Measurements from ENCODE around the gene ASNSD1. TPM values are rescaled to one million over a fixed set of nuclear protein-coding genes. Genes with fewer than 3 reads are reported as not detected.
A peak's percentile ranks its signal among the peaks of the same experiment; 100 is the strongest.

Gene ASNSD1
- total and polyA plus RNA-seq, 4 donors = 28.0 to 55.8 (median 30.1) TPM

DNA sequence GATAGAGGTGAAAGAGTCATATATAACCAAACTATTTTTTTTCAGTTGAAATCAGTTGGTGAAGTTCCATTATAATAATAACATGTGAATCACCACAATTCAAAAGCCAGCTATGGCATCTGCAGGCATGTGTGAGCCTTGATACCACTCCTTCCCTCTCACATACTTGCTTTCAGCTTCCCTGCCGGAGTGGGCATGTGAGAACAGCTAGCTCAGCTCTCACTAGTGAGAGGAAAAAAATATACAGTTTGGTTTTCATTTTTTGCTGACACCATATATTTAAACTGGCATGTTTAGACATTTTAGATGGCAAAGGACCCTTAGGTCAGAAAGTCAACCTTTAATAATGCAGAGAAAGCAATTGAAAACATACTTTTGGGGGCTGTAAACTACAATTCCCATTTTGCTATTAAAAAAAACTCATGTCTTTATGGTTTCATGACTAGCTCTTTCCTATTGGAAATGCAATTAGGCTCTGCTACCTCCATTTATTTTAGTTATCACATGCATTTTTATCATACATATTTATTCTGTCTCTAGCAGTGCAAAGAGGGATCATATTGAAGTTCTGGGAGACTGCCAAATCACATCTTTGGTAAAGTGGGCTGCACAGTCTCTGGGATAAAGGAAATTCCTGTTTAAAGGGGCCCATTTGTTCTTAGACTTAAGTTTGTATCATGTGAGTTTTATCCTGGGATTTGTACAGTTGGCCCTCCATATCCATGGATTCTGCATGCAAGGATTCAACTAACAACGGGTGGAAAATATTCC, 47.4 kb upstream of the ASNSD1 start:
- H3K4me3 ChIP-seq = no peak overlapping the region
- ATAC-seq (ENCODE audit: insufficient read depth, low FRiP score) (peak; percentile 30), DNase-seq (peak; percentile 48 to 82 (median 75))
- TF ChIP-seq, protein P1, sequence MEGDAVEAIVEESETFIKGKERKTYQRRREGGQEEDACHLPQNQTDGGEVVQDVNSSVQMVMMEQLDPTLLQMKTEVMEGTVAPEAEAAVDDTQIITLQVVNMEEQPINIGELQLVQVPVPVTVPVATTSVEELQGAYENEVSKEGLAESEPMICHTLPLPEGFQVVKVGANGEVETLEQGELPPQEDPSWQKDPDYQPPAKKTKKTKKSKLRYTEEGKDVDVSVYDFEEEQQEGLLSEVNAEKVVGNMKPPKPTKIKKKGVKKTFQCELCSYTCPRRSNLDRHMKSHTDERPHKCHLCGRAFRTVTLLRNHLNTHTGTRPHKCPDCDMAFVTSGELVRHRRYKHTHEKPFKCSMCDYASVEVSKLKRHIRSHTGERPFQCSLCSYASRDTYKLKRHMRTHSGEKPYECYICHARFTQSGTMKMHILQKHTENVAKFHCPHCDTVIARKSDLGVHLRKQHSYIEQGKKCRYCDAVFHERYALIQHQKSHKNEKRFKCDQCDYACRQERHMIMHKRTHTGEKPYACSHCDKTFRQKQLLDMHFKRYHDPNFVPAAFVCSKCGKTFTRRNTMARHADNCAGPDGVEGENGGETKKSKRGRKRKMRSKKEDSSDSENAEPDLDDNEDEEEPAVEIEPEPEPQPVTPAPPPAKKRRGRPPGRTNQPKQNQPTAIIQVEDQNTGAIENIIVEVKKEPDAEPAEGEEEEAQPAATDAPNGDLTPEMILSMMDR (IDR thresholded peaks at IDR 0.05; ENCODE audit: control extremely low read depth, extremely low read depth) = no peak
- H3K9me3 ChIP-seq (ENCODE audit: control insufficient read depth in 4 of 4, insufficient read depth in 3 of 4, low read length in 3 of 4) = no peaks in the 10 kb centered on the region
- H3K4me1 ChIP-seq (ENCODE audit: control insufficient read depth in 5 of 5, insufficient read depth in 5 of 5, low read length in 5 of 5) = peaks cover 0 to 44% (median 23%) of the 10 kb centered on the region in 5 donors
- peak overlapping the region; percentile 75 to 85 for H3K27ac ChIP-seq (ENCODE audit: low read depth in 1 of 2, low read length in 1 of 2)
- no peaks in the 10 kb centered on the region for H3K36me3 ChIP-seq (ENCODE audit: control insufficient read depth in 4 of 4, insufficient read depth in 4 of 4, low read length in 4 of 4)
- H3K27me3 ChIP-seq (ENCODE audit: control insufficient read depth in 3 of 3, insufficient read depth in 3 of 3, low read length in 2 of 3) = no peaks in the 10 kb centered on the region
- H3K9ac ChIP-seq (ENCODE audit: insufficient read depth in 1 of 2, low read length in 2 of 2) = peak overlapping the region in 1 of 2 donors; percentile 75
- 44 to 50% methylated on average over 2 of the region's 2 CpGs for WGBS, 2 donors

DNA sequence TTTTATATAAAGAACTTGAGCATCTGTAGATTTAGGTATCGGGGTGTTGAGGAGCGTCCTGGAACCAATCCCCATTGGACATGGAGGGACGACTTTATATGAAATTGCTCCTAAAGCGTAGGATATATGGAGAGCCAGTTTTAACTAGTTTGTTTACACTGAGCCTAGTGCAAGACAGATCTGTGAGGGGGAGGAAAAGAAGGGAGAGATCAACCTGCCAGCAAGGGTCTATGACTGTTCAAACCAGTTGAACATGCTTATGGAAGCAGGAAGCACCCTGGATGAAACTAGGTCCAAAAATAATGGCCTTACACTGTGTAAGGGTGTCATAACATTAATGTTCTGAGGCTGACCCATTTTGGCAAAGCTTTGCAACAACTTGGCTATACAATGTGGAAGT, 46.7 kb upstream of the ASNSD1 start:
- H3K9ac ChIP-seq (ENCODE audit: insufficient read depth in 1 of 2, low read length in 2 of 2) = no peak overlapping the region
- DNase-seq (peak in 2 of 3 donors; percentile 30 to 47), ATAC-seq (ENCODE audit: insufficient read depth, low FRiP score) (no peak)
- TF ChIP-seq, protein P1 (IDR thresholded peaks at IDR 0.05; ENCODE audit: control extremely low read depth, extremely low read depth) = no peak
- no peaks in the 10 kb centered on the region for H3K36me3 ChIP-seq (ENCODE audit: control insufficient read depth in 4 of 4, insufficient read depth in 4 of 4, low read length in 4 of 4)
- H3K27me3 ChIP-seq (ENCODE audit: control insufficient read depth in 3 of 3, insufficient read depth in 3 of 3, low read length in 2 of 3) = no peaks in the 10 kb centered on the region
- H3K4me1 ChIP-seq (ENCODE audit: control insufficient read depth in 5 of 5, insufficient read depth in 5 of 5, low read length in 5 of 5) = peaks cover 0 to 38% (median 23%) of the 10 kb centered on the region in 5 donors
- no peak overlapping the region for H3K27ac ChIP-seq (ENCODE audit: low read depth in 1 of 2, low read length in 1 of 2)
- no peaks in the 10 kb centered on the region for H3K9me3 ChIP-seq (ENCODE audit: control insufficient read depth in 4 of 4, insufficient read depth in 3 of 4, low read length in 3 of 4)
- H3K4me3 ChIP-seq = no peak overlapping the region
- 91% methylated on average over 4 of the region's 4 CpGs for WGBS, 2 donors

DNA sequence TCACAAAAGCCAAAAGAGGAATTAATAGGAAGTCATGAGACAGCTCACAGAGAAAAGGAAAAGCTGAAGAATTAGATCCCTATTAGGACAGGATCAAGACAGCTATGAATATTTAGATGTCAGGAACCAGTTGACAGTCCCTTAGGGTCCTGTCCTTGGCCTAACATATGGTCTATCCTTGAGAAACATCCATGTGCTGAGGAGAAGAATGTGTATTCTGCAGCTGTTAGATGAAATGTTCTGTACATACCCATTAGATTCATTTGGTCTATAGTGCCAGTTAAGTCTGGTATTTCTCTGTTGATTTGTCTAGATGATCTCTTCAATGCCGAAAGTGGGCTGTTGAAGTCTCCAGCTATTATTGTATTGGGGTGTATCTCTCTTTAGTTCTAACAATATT, 43.1 kb upstream of the ASNSD1 start:
- Histone ChIP-seq H3K9ac (ENCODE audit: insufficient read depth in 1 of 2, low read length in 2 of 2) (no peak overlapping the region), H3K27ac (ENCODE audit: low read depth in 1 of 2, low read length in 1 of 2) (no peak overlapping the region), H3K36me3 (ENCODE audit: control insufficient read depth in 4 of 4, insufficient read depth in 4 of 4, low read length in 4 of 4) (no peaks in the 10 kb centered on the region), H3K27me3 (ENCODE audit: control insufficient read depth in 3 of 3, insufficient read depth in 3 of 3, low read length in 2 of 3) (no peaks in the 10 kb centered on the region), H3K4me3 (no peak overlapping the region), H3K9me3 (ENCODE audit: control insufficient read depth in 4 of 4, insufficient read depth in 3 of 4, low read length in 3 of 4) (no peaks in the 10 kb centered on the region), H3K4me1 (ENCODE audit: control insufficient read depth in 5 of 5, insufficient read depth in 5 of 5, low read length in 5 of 5) (peaks cover 0 to 19% (median 16%) of the 10 kb centered on the region in 5 donors)
- WGBS, 2 donors = 0 to 2% methylated on average over 1 of the region's 1 CpG
- DNase-seq (no peak), ATAC-seq (ENCODE audit: insufficient read depth, low FRiP score) (no peak)
- TF ChIP-seq, protein P1 (IDR thresholded peaks at IDR 0.05; ENCODE audit: control extremely low read depth, extremely low read depth) = no peak

All from lung (tissue), 12 donors.